Mesendoderm (in vitro differentiated cells): ENCODE data around the gene ITGA1.
A peak's percentile ranks its signal among the peaks of the same experiment; 100 is the strongest.

Experiments
- DNase-seq: peaks from one replicate; pipeline ENCODE4 v3.0.0; 2013
- H2AK5ac ChIP-seq: 2 replicates; pipeline ENCODE4 v1.6.1; 2013; ENCODE audit warnings: low read length, inconsistent platforms
- H2BK120ac ChIP-seq: 2 replicates; pipeline ENCODE4 v1.6.1; 2013; ENCODE audit warnings: low read depth, mild to moderate bottlenecking, low read length, moderate library complexity, mixed read lengths
- H2BK15ac ChIP-seq: replicated peaks from 2 replicates; pipeline ENCODE4 v1.6.1; 2013; ENCODE audit warnings: low read depth, mild to moderate bottlenecking, moderate library complexity
- H2BK5ac ChIP-seq: 2 replicates; pipeline ENCODE4 v1.6.1; 2013; ENCODE audit warnings: low read length, inconsistent platforms
- H3K18ac ChIP-seq: 2 replicates; pipeline ENCODE4 v1.6.1; 2013; ENCODE audit warnings: mild to moderate bottlenecking, low read length, mixed read lengths
- H3K23ac ChIP-seq: one replicate; pipeline ENCODE4 v1.6.1; 2013; ENCODE audit warnings: low read length
- H3K27ac ChIP-seq: 2 replicates; pipeline ENCODE4 v1.5.1; 2013; ENCODE audit warnings: low read depth, mild to moderate bottlenecking, inconsistent platforms, low read length, moderate library complexity
- H3K27me3 ChIP-seq: 2 replicates; pipeline ENCODE4 v1.6.1; 2013; ENCODE audit warnings: low read length, control low read depth, mild to moderate bottlenecking, inconsistent platforms; ENCODE audit not compliant: insufficient read depth, poor library complexity
- H3K36me3 ChIP-seq: 2 replicates; pipeline ENCODE4 v1.6.1; 2013; ENCODE audit warnings: low read length, inconsistent platforms; ENCODE audit not compliant: control insufficient read depth, insufficient read depth
- H3K4ac ChIP-seq: one replicate; pipeline ENCODE4 v1.6.1; 2013; ENCODE audit warnings: low read depth, mild to moderate bottlenecking, low read length, moderate library complexity
- H3K4me1 ChIP-seq: 2 replicates; pipeline ENCODE4 v1.6.1; 2013; ENCODE audit warnings: low read depth, low read length, inconsistent platforms; ENCODE audit not compliant: control insufficient read depth
- H3K4me2 ChIP-seq: 2 replicates; pipeline ENCODE4 v1.6.1; 2013; ENCODE audit warnings: low read length
- H3K4me3 ChIP-seq: 2 replicates; pipeline ENCODE4 v1.5.1; 2013; ENCODE audit warnings: mild to moderate bottlenecking, low read length
- H3K56ac ChIP-seq: one replicate; pipeline ENCODE4 v1.6.1; 2013; ENCODE audit warnings: low read length
- H3K79me1 ChIP-seq: 2 replicates; pipeline ENCODE4 v1.6.1; 2013; ENCODE audit warnings: low read length, inconsistent platforms
- H3K79me2 ChIP-seq: 2 replicates; pipeline ENCODE4 v1.6.1; 2013; ENCODE audit warnings: mild to moderate bottlenecking, low read length; ENCODE audit not compliant: control insufficient read depth, insufficient read depth
- H3K9ac ChIP-seq: 2 replicates; pipeline ENCODE4 v1.6.1; 2013; ENCODE audit warnings: low read length, inconsistent platforms
- H4K5ac ChIP-seq: one replicate; pipeline ENCODE4 v1.6.1; 2013; ENCODE audit warnings: low read length
- H4K8ac ChIP-seq: one replicate; pipeline ENCODE4 v1.6.1; 2013; ENCODE audit warnings: low read depth, mild to moderate bottlenecking, control low read depth, low read length, moderate library complexity
- WGBS: extraction: QIAGEN DNeasy Blood & Tissue Kit; methylation state at CpG from one replicate; pipeline ENCODE4 v1.1.7; 2013; ENCODE audit warnings: low lambda C conversion rate, missing lambda C conversion rate; ENCODE audit not compliant: insufficient coverage; ENCODE audit errors: extremely low coverage; 5-methylcytosine and 5-hydroxymethylcytosine counted together

Gene ITGA1

GRCh38 chr5:52802272-52802973 lies 14.7 kb downstream of the ITGA1 start:
- no CpG with 5 or more reads among the region's 2 CpGs for WGBS
- Histone ChIP-seq H3K4me1 (peaks cover 3% of the 10 kb centered on the region), H2BK15ac (no peak overlapping the region)

GRCh38 chr5:52802974-52803336 lies 15.2 kb downstream of the ITGA1 start:
- no peaks in the 10 kb centered on the region for H3K36me3 ChIP-seq
- H3K79me2 ChIP-seq = peaks cover 28% of the 10 kb centered on the region
- H2BK120ac ChIP-seq = no peak overlapping the region
- no peak overlapping the region for H3K4ac ChIP-seq
- no peak overlapping the region for H3K56ac ChIP-seq
- H3K9ac ChIP-seq = no peak overlapping the region
- H4K8ac ChIP-seq = no peak overlapping the region
- H3K4me1 ChIP-seq = peaks cover 3% of the 10 kb centered on the region
- no peak overlapping the region for H2BK5ac ChIP-seq
- no peak overlapping the region for H3K23ac ChIP-seq
- H3K18ac ChIP-seq = no peak overlapping the region
- H3K27me3 ChIP-seq = no peaks in the 10 kb centered on the region
- no peak overlapping the region for H2AK5ac ChIP-seq
- no peak for DNase-seq
- H3K27ac ChIP-seq = no peak overlapping the region
- no CpG with 5 or more reads among the region's 6 CpGs for WGBS
- no peak overlapping the region for H3K4me3 ChIP-seq
- H2BK15ac ChIP-seq = no peak overlapping the region
- no peak overlapping the region for H3K4me2 ChIP-seq
- peaks cover 5% of the 10 kb centered on the region for H3K79me1 ChIP-seq
- H4K5ac ChIP-seq = no peak overlapping the region

More at GRCh38 chr5:52802272-52802973, 14.7 kb downstream of the ITGA1 start:
- no peak for DNase-seq
- H2AK5ac ChIP-seq = no peak overlapping the region
- no peak overlapping the region for H4K8ac ChIP-seq
- H3K23ac ChIP-seq = no peak overlapping the region
- H3K27me3 ChIP-seq = no peaks in the 10 kb centered on the region
- no peak overlapping the region for H3K4ac ChIP-seq
- H3K79me1 ChIP-seq = peaks cover 5% of the 10 kb centered on the region
- H3K18ac ChIP-seq = no peak overlapping the region
- no peak overlapping the region for H3K27ac ChIP-seq
- H3K4me2 ChIP-seq = no peak overlapping the region
- no peak overlapping the region for H3K56ac ChIP-seq
- H3K9ac ChIP-seq = no peak overlapping the region
- no peaks in the 10 kb centered on the region for H3K36me3 ChIP-seq
- no peak overlapping the region for H2BK120ac ChIP-seq
- H4K5ac ChIP-seq = no peak overlapping the region
- H3K79me2 ChIP-seq = peaks cover 28% of the 10 kb centered on the region
- no peak overlapping the region for H2BK5ac ChIP-seq
- H3K4me3 ChIP-seq = no peak overlapping the region

- no peak overlapping the region for H2BK120ac ChIP-seq
- no peak for DNase-seq
- H3K36me3 ChIP-seq = no peaks in the 10 kb centered on the region
- H3K27me3 ChIP-seq = no peaks in the 10 kb centered on the region
- no peak overlapping the region for H3K18ac ChIP-seq
- no peak overlapping the region for H2BK15ac ChIP-seq
- peaks cover 28% of the 10 kb centered on the region for H3K79me2 ChIP-seq
- peaks cover 5% of the 10 kb centered on the region for H3K79me1 ChIP-seq
- H2AK5ac ChIP-seq = no peak overlapping the region
- no peak overlapping the region for H3K23ac ChIP-seq
- H3K4me2 ChIP-seq = no peak overlapping the region
- H3K9ac ChIP-seq = no peak overlapping the region
- no peak overlapping the region for H4K5ac ChIP-seq
- H3K27ac ChIP-seq = no peak overlapping the region
- no peak overlapping the region for H3K4ac ChIP-seq
- no peak overlapping the region for H3K4me3 ChIP-seq
- peaks cover 2% of the 10 kb centered on the region for H3K4me1 ChIP-seq
- no peak overlapping the region for H4K8ac ChIP-seq
- WGBS = no CpG with 5 or more reads among the region's 2 CpGs
- no peak overlapping the region for H3K56ac ChIP-seq
- H2BK5ac ChIP-seq = no peak overlapping the region
These were observed 16.7 kb downstream of the ITGA1 start for GRCh38 chr5:52804387-52804791.

- Histone ChIP-seq H3K9ac (no peak overlapping the region), H2BK5ac (no peak overlapping the region), H3K27me3 (no peaks in the 10 kb centered on the region), H3K27ac (no peak overlapping the region), H3K23ac (no peak overlapping the region), H3K4ac (no peak overlapping the region), H3K4me3 (no peak overlapping the region), H4K5ac (no peak overlapping the region), H3K4me1 (peaks cover 2% of the 10 kb centered on the region), H3K79me1 (peaks cover 5% of the 10 kb centered on the region), H2AK5ac (no peak overlapping the region), H3K79me2 (peaks cover 28% of the 10 kb centered on the region), H4K8ac (no peak overlapping the region), H2BK15ac (no peak overlapping the region), H3K56ac (no peak overlapping the region), H3K36me3 (no peaks in the 10 kb centered on the region), H2BK120ac (no peak overlapping the region), H3K18ac (no peak overlapping the region), H3K4me2 (no peak overlapping the region)
- peak; percentile 51 for DNase-seq
- no CpG with 5 or more reads among the region's 2 CpGs for WGBS
These were observed 17.3 kb downstream of the ITGA1 start for GRCh38 chr5:52804981-52805380.

- Histone ChIP-seq H4K5ac (no peak overlapping the region), H3K27ac (no peak overlapping the region), H3K9ac (no peak overlapping the region), H2AK5ac (no peak overlapping the region), H2BK15ac (no peak overlapping the region), H3K4me3 (no peak overlapping the region), H2BK5ac (no peak overlapping the region), H3K79me2 (peaks cover 26% of the 10 kb centered on the region), H3K79me1 (peaks cover 5% of the 10 kb centered on the region), H3K23ac (no peak overlapping the region), H3K27me3 (no peaks in the 10 kb centered on the region), H3K4me1 (peaks cover 4% of the 10 kb centered on the region), H3K18ac (no peak overlapping the region), H3K36me3 (no peaks in the 10 kb centered on the region), H3K4me2 (no peak overlapping the region), H2BK120ac (no peak overlapping the region), H3K56ac (no peak overlapping the region), H4K8ac (no peak overlapping the region), H3K4ac (no peak overlapping the region)
- DNase-seq = no peak
- no CpG with 5 or more reads among the region's 2 CpGs for WGBS
These were observed 17.9 kb downstream of the ITGA1 start for GRCh38 chr5:52805615-52806014.

- Histone ChIP-seq H3K27me3 (no peaks in the 10 kb centered on the region), H4K8ac (no peak overlapping the region), H3K79me1 (peaks cover 3% of the 10 kb centered on the region), H2BK15ac (no peak overlapping the region), H3K4me2 (no peak overlapping the region), H2AK5ac (no peak overlapping the region), H3K4me1 (peaks cover 4% of the 10 kb centered on the region), H4K5ac (no peak overlapping the region), H2BK5ac (no peak overlapping the region), H3K79me2 (peaks cover 14% of the 10 kb centered on the region), H3K9ac (no peak overlapping the region), H3K56ac (no peak overlapping the region), H2BK120ac (no peak overlapping the region), H3K18ac (no peak overlapping the region), H3K23ac (no peak overlapping the region), H3K4me3 (no peak overlapping the region), H3K36me3 (no peaks in the 10 kb centered on the region), H3K27ac (no peak overlapping the region), H3K4ac (no peak overlapping the region)
- no peak for DNase-seq
These were observed 19.3 kb downstream of the ITGA1 start for GRCh38 chr5:52807037-52807436.
